Bone marrow (tissue), 2 donors: ENCODE measurements around the gene GMDS.
A peak's percentile ranks its signal among the peaks of the same experiment; 100 is the strongest.

Experiments
- DNase-seq, 2 donors: peaks; one replicate each; lab custom pipeline; 2025; lab: John Stamatoyannopoulos, UW

The GMDS gene

DNA sequence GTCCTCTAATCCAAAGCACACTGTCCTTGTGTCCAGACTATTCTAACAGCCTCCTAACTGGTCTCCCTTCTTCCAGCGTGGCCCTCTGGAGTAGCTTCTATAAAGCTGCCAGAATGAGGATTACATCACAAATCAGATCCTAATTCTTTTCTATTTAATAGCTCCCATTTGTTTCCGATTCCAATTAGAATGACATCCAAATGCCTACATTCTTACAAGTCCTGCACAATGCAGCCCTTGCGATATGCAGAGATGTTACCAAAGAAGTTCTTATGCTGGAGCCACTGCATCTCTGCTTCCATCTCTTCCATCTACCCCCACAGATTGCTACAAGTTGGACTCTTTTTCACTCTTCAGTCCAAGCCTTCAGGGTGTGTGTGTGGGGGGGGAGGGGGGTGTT is 40.0 kb downstream of the GMDS start:
- no peak for DNase-seq

DNA sequence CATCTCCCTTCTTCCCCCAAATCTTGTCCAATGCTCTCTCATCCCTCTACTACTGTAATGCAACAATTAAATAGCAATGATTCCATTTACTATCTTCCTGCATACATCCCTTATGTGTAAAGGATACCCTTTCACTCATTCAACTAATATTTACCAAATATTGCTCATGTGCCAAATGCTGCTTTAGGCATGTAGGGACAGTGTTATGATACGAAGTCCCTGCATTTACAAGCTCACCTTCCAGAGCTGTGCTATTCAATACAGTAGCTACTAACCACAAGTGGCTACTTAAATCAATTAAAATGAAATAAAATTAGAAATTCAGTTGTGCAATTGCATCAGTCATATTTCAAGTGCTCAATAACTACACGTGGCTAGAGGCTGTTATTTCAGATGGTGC is 41.1 kb downstream of the GMDS start:
- DNase-seq: no peak

DNA sequence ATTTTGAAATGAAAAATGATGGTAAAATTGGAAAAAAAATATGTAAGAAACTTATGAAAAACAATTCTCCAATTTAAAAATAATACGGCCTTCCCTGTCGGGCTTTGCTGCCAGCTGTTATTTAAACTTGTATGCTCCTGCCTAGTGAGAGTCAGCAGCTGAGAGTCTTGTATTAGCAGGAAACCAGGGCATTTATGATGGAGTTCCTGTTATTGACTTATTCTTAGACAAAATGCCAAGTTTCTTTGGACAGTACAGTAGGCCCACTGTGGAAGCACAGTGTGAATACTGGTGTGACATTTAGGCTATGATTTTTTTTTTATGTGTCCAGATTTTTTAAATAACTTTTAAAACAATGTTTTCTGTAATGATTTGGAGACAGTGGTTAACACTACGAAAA is 42.1 kb downstream of the GMDS start:
- DNase-seq: no peak

DNA sequence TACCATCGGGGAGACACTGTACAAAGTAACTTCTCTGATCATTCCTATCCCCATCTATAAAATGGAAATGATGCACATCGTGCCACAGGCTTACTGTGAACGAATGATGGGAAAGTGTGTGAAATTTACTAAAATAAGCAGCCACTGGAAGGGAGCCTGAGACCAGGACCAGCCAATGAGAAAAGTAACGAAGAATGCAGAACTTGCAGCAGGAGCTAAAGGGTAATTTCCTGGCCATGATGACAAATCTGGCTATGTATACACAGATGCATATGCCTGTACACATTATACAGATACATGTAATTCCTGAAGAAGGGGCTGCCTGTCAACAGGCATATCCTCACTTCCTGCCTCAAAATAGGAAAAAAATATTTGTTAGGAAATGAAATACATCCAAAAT is 47.4 kb downstream of the GMDS start:
- DNase-seq: no peak

DNA sequence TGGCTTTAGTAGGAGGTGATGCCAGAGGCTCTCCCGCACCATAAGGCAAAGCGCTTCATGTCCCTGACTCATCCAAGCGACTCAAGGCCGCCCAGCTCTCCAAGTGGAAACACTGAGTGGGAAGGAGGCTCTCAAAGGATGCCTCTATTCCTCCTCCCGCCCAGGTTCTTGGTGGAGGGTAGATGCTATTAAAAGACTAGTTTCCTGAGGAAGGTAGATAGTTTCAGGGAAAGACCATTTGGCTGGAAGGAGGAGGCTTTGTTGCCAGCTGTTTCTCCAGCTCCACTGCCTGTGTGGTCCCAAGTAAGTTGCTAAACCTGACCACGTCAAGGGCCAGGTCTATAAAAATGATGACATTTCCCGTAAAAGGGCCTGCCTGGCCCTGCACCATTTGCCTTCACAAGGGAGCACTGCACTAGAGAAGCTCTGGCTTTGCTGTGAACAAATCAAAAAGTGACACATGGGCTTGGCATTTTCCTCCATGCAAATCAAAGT is 48.2 kb downstream of the GMDS start:
- DNase-seq: no peak

DNA sequence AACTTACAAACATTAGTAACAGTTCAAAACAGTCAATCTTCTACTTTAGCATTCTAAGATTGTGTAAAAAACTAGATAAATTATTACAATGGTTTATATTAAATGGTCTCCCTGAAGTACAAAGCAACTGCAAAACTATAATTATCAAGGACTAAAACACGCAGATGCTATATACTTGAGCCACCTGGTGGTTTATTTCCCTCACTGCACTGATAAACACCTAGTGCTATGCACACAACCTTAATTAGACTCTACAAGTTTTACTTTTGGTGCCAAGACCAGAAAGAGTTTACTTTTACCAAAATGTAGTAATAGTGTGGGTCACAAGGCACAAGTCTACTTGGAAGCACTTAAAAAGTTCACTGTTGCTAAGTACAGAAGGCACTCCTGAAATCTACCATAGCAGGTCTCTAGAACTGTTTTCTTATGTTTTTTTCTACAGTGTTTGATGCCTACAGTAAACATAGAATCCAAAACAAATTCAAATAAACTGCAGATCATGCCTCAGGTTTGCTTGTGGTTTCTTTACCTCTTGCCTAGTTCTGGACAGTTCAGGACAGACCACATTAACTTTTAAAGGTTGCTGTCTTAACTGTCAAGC is 49.2 kb downstream of the GMDS start:
- peak in 1 of 2 donors; percentile 37 for DNase-seq

DNA sequence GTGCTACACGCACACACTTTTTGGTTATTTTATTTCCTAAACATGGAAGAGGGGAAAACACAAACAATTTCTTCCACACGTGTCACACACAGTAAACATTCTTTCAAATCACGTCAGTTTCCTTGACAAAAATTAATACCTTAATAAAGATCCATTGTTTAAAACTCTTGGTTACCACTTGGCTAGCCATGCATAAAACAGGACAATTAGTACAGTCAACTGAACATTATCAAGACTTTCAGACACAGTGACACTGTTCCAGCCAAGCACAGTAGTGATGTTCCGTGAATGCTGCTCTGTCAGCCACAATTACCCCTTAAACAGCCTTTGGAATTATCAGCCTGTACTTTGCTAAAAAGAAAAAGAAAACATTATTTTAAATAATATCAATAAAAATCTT is 50.8 kb downstream of the GMDS start:
- no peak for DNase-seq

DNA sequence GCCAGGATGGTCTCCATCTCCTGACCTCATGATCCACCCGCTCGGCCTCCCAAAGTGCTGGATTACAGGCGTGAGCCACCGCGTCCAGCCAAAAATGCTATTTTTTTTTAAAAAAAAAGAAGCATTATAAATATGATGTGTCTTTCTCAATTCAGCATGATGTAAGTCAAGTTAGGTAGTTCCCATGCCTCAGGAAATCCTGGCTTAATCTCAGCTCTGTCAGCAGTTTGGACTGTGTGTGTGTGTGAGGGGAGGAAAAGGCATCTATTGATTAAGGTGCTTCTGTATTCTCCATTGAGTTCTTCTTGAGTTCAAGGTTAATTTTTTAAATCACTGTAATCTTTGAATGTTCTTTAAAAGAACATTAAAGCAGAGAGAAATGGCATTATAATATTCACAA is 51.5 kb downstream of the GMDS start:
- no peak for DNase-seq

DNA sequence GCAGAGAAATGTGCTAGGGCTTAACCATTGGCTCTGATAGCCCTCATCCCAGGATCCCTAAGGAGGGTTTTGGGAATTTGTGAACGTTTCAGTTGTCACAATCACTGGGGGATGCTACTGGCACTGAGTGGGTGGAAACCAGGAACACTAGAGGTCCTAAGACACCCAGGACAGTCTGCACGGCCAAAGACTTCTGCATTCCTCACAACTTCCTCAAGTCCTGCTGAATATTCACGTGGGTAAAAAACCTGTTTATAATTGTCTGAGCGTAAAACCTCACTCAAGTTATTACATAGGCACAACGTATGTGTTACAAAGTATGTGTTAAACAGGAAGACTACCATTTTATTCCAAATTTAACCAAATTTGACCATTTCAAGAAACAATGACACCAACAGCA is 52.4 kb downstream of the GMDS start:
- DNase-seq: no peak

DNA sequence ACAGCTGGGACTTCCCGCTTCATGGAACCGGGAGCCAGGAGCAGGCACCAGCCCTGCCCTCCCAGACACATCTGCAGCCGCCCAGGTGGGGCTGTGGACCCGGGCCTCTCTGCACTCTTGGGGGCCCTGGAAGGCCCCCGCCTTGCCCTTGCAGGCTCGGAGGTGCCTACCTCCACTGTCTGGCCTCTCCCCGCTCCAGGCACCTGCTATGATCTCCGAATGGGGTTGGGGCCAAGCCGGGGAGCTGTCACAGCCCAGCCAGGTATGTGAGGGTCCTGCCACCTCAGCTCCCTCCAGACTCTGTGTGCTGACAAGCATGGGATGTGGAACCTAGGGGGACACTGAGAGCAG is 54.0 kb downstream of the GMDS start:
- no peak for DNase-seq

DNA sequence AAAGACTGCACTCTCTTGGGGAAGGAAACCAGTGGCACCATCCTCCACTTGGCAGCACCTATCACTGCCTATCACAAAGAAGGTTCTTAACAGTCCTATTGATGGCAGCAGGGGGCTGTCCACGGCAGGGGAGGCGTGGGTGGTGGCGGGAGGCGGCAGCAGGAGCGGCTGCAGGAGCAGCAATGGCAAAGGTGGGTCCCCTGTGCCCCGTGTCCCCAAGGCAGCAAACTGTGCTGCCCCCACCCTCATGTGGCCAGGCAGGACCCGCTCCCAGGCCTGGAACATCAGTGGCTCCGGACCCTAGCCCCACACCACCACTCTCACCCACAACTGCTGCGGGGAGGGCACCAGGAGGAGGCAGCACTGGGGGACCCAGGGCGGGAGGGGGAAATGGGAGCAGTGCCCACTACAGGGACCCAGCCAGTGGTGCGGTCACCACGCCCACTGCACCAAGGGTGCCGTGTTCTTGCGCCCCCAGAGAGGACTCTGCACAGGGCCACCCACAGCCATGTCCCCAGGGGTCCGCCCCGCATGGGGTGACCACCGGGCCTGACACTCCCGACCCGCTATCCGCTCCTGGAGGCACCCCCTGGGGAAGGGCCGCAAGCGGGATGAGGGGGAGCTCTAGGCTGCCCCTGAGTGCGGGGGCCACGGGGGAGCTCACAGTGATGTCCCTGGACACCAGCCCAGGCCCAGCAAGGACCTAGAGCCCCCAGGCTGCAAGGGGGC is 54.6 kb downstream of the GMDS start:
- no peak for DNase-seq

DNA sequence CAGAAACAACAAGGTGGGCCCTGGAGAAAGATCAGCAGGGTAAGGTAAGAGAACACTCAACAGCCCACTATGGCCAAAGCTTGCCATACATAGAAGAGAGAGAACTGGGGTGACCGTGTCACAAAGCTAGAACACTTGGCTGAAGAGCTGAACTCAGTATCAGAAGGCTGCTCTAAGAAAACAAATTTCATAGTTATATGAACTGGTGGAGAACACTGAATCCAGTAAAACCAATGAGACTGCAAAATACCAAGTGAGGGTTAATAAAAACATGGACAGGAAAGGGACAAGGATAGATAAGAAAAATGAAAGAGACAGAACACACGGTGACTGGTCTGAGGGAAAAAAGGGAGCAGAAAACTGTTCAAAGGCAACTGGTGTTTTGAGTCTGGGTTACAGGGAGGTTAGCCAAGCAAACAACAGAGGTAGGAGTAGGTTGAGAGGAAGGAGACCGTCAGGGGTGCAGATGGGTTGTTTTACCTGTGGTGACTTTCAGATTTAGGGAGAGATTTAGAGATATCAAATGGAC is 56.5 kb downstream of the GMDS start:
- no peak for DNase-seq

DNA sequence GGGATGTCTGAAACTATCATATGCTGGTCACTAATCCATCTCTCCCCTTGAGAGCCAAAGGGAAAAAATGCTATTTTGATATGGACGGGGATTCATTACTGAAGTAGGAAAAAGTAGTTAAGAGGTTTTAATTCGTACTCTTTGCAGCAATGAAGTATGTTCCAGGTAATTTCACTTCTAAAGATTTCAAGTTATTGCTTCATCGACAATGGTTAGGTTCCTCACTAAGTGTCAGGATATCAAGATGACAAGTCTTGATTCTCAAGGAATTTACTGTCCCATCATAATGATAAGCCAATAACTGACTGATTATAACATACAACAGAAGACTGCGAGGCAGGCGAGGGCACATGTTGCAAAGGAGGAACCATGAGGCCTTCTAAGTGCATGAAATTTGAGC is 57.0 kb downstream of the GMDS start:
- no peak for DNase-seq

DNA sequence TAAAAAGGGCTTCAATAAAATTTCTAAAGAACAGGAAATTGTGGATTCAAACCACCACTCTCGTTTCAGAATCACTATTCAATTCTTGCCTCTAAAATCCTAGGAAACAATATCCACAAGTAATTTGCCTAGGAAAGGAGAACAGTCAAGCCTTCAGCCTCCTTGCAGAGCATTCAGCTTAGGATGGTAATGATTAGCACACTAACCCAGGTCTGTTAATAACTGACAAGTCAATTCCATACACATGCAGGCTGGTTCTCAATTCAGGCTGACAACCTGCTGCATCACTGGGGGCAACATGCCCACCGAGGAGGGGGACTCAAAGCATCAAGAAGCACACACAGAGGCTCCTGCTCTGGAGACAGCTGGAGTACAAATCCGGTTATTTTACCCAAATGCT is 57.6 kb downstream of the GMDS start:
- DNase-seq: no peak

DNA sequence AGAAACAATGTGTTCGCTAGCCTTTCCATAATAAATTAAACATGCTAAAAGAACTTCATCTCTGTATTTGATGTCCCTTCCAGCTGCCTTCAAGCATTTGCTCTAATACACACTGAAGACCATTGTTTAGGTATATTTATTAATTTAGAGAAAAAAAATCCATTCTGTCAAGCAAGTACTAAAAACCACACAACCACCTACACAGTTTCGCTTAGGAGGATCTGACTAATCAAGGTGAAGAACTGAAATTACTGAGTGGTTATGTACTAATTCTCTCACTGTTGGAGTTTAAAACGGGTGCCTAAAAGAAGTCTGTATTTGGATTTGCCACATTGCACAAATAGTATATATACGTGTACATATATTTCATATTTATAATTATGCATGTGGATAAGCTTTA is 58.9 kb downstream of the GMDS start:
- no peak for DNase-seq

DNA sequence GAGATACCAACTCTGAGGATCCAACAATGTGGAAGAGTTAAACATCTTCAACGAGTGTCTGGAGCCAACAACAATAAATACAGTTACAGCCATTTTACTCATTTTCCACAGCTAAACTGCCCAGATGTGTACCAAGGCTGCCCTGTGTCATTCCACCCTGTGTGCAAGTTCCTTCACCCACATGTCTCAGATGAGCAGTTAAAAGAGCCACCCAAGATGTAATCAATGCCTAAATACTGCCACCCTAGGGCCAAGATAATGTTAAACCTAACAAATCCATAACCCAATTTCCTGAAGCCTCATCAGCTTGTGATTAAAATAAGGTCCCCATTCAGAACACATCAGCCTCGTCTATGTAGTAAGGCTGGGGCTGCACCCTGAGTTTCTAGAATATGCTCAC is 59.9 kb downstream of the GMDS start:
- DNase-seq: no peak

DNA sequence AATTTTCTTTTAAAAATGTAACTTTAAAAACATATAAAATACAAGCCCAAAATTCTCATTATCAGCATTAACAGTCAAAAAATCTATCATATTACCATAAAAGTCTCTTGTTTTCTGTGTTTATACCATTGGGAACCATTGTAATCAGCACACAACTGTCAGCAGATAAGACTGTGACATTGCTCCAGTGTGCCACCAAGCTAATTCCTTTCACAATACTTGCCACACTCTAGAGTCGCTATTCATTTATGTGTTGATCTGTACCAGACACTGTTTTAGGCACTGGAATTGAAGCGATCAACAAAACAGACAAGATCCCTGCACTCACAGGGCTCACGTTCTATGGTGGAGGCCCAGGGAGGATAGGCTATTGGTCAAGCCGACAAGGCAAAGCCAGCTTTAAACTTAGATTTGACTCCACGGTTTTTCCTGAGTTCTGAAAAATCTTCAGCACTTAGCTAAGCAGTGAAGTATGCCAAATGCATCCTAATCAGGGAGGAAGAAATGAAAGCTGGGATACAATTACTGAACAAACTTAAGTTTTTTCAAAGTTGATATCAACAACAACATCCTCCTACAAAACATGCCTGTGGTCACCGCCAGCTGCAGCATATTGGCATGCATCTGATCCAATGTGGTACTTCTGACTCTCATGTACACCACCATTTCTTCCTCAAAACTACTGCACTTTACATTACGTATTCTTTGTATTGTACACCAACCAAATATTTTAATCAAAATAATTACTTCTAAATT is 60.5 kb downstream of the GMDS start:
- no peak for DNase-seq

DNA sequence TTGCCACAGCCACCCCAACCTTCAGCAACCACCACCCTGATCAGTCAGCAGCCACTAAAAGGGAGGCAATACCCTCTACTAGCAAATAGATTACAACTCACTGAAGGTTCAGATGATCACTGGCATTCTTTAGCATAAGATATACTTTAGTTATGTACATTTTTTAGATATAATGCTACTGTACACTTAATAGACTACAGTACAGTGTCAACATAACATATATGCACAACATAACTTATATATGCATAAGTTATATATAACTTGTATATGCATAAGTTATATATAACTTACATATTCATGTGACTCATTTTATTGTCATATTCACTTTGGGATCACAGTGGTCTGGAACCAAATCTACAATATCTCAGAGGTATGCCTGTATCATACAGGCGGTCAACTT is 61.7 kb downstream of the GMDS start:
- no peak for DNase-seq

DNA sequence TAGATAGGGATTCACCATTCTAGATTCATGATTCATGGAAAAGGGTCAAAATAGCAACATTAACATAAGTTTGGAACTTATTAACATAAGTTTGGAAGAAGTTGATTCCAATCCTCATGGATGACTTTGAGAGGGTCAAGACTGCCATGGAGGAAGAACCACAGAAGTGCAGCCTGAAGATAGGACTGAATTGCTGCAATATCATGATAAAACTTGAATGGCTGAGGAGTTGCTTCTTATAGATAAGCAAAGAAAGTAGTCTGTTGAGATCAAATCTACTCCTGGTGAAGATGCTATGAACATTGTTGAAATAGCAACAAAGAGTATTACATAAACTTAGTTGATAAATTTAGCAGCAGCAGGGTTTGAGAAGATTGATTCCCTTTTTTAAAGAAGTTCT is 62.2 kb downstream of the GMDS start:
- no peak for DNase-seq

DNA sequence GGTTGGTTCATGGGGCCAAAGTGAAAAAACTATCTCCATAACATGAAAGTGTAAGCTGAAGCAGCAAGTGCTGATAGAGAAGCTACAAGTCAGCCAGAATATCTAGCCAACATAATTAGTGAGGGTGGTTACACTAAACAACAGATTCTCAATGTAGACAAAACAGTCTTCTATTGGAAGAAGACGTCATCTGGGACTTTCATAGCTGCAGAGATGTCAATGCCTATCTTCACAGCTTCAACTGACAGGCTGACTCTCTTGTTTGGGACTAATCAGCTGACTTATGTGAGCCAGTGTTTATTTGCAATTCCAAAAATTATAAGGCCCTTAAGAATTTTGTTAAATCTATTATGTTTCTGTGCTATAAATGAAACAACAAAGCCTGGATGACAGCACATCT is 63.2 kb downstream of the GMDS start:
- no peak for DNase-seq

DNA sequence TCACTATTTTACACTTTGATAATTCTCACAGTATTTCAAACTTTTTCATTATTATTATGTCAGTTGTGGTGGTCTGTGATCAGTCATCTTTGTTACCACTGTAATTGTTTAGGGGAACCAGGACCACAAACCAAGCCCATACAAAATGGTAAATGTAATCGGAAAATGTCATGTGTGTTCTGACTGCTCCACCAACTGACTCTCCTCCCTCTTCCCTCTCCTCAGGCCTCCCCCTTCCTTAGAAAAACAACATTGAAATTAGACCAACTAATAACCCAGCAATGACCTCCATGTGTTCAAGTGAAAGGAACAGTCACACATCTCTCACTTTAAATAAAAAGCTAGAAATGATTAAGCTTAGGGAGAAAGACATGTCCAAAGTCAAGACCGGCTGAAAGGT is 63.8 kb downstream of the GMDS start:
- DNase-seq: no peak

DNA sequence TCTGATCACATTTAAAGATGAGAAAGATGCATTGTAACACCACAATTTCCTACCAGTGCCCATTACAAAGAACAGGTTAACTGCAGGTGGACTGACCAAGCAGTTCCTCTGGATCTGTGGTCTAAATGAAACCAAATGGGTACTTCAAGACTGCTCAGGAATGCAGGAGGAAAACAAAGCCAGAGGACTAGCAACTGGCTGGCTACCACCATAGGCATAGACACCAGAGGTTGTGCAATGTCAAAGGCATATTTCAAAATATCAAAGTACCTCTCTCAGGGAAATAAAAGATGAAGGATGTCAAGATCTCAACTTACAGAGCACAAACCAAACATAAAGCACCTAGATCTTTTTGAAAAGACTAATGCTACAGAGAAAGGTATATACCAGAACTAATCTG is 65.5 kb downstream of the GMDS start:
- DNase-seq: no peak

DNA sequence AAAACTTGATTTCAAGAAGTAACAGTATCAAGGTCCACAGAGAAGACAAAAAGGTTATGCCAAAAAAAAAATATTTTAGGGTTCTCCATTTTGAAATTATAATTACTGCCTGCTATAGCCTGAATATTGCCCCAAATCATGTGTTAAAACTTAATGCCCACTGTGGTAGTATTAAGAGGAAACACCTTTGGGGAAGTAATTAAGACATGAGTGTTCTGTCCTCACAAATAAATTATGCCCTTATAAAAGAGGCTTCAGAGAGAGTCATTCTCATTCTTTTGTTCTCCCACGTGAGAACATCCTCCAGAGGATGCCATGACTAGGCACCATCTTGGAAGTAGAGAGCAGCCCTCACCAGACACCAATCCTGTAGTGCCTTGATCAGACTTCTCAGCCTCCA is 66.2 kb downstream of the GMDS start:
- no peak for DNase-seq
